Uterus (tissue), 4 donors: ENCODE results near the gene ZNF609. TPM values are rescaled to one million over a fixed set of nuclear protein-coding genes. Genes with fewer than 3 reads are reported as not detected.
"Not testable (repeated sequence)": the region's sequence is repeated elsewhere in the genome, so short reads cannot be mapped to it uniquely, and the experiment has no call there.

ENCODE experiments used
- DNase-seq, 2 donors: peaks; one replicate each; pipeline ENCODE4 v3.0.0-alpha.2; 2019 to 2020
- H3K27ac ChIP-seq, 2 donors: fragments of 200-600 bp; sonication (generic); 1 replicate in 1 of 2; 2 replicates in 1 of 2; pipeline ENCODE4 v1.5.1; 2016 to 2018
- H3K27me3 ChIP-seq, 2 donors: fragments of 200-600 bp; sonication (generic); one replicate each; pipeline ENCODE4 v1.5.1; 2018 to 2019; ENCODE audit warnings: control low read depth in 1 of 2
- H3K36me3 ChIP-seq, 2 donors: fragments of 200-600 bp; sonication (generic); one replicate each; pipeline ENCODE4 v1.5.1; 2019; ENCODE audit warnings: control low read depth in 1 of 2
- H3K4me1 ChIP-seq, 2 donors: fragments of 200-600 bp; sonication (generic); one replicate each; pipeline ENCODE4 v1.5.1; 2018 to 2019; ENCODE audit warnings: control low read depth in 1 of 2
- H3K4me3 ChIP-seq, 2 donors: fragments of 200-600 bp; sonication (generic); 1 replicate in 1 of 2; 2 replicates in 1 of 2; pipeline ENCODE4 v1.5.1; 2018 to 2019; ENCODE audit warnings: mild to moderate bottlenecking in 1 of 2
- H3K9me3 ChIP-seq, 2 donors: fragments of 200-600 bp; sonication (generic); one replicate each; pipeline ENCODE4 v1.5.1; 2019; ENCODE audit warnings: control low read depth in 1 of 2
- CTCF ChIP-seq, 4 experiments: fragments of 200-600 bp in 2 of 4; fragments of 450-650 bp in 2 of 4; sonication (generic) in 2 of 4; IDR thresholded peaks; one replicate each; pipeline ENCODE4 v1.5.1; 2016 to 2019; ENCODE audit warnings: antibody characterized with exemption in 4 of 4, mild to moderate bottlenecking in 2 of 4, moderate library complexity in 1 of 4
- POLR2A ChIP-seq, 2 donors: fragments of 450-650 bp; IDR thresholded peaks; one replicate each; pipeline ENCODE4 v1.6.1; 2016; ENCODE audit warnings: antibody characterized with exemption in 2 of 2, mild to moderate bottlenecking in 1 of 2, moderate library complexity in 1 of 2
- intact Hi-C: fragments of 100-400 bp; cut with DNase I; formaldehyde crosslinking; loops from one replicate; pipeline ENCODE4 v1.15.1; 2023; ENCODE audit warnings: low total_unique reads
- total RNA-seq, 4 donors: library from RNA; depleted of rRNA in 3 of 4; stranded (reverse); fragments of >200 nt in 3 of 4; gene quantifications; one replicate each; pipeline versions ENCODE4 v1.1.0 to v1.2.4, GENCODE V29; 2014 to 2023
- donor health status: DM: yes; HTN: yes; CAD: no.

The ZNF609 gene
- total RNA-seq, 4 donors from 2014 or later = 12.4 to 59.6 (median 26.1) TPM

GRCh38 chr15:64586259-64586870, 126.0 kb downstream of the ZNF609 start:
- DNase-seq = no peak
- TF ChIP-seq CTCF (IDR thresholded peaks at IDR 0.05) (no peak), POLR2A (IDR thresholded peaks at IDR 0.05) (no peak)
- intact Hi-C loops = no loop called here

GRCh38 chr15:64586984-64587383, 126.6 kb downstream of the ZNF609 start:
- Histone ChIP-seq H3K36me3 (no peaks in the 10 kb centered on the region), H3K4me1 (peaks cover 0 to 3% of the 10 kb centered on the region in 2 donors), H3K27me3 (no peaks in the 10 kb centered on the region), H3K4me3 (no peak overlapping the region), H3K9me3 (no peaks in the 10 kb centered on the region), H3K27ac (no peak overlapping the region)
- intact Hi-C loops = no loop called here
- TF ChIP-seq POLR2A (IDR thresholded peaks at IDR 0.05) = no peak
- no peak for TF ChIP-seq CTCF (IDR thresholded peaks at IDR 0.05)
- DNase-seq = no peak

More at GRCh38 chr15:64586259-64586870, 126.0 kb downstream of the ZNF609 start:
- H3K27me3 ChIP-seq = no peaks in the 10 kb centered on the region
- no peaks in the 10 kb centered on the region for H3K36me3 ChIP-seq
- H3K4me3 ChIP-seq = no peak overlapping the region
- peaks cover 0 to 3% of the 10 kb centered on the region in 2 donors for H3K4me1 ChIP-seq
- no peak overlapping the region for H3K27ac ChIP-seq
- H3K9me3 ChIP-seq = no peaks in the 10 kb centered on the region

GRCh38 chr15:64589435-64590084, 129.2 kb downstream of the ZNF609 start:
- DNase-seq = no peak
- H3K27me3 ChIP-seq = no peaks in the 10 kb centered on the region
- intact Hi-C loops = no loop called here
- TF ChIP-seq POLR2A (IDR thresholded peaks at IDR 0.05) = no peak
- H3K4me1 ChIP-seq = peaks cover 0 to 3% of the 10 kb centered on the region in 2 donors
- H3K4me3 ChIP-seq = no peak overlapping the region
- no peaks in the 10 kb centered on the region for H3K9me3 ChIP-seq
- H3K36me3 ChIP-seq = no peaks in the 10 kb centered on the region
- no peak overlapping the region for H3K27ac ChIP-seq

- H3K27me3 ChIP-seq, H3K36me3 ChIP-seq, H3K27ac ChIP-seq, intact Hi-C loops, H3K9me3 ChIP-seq, H3K4me1 ChIP-seq, H3K4me3 ChIP-seq, DNase-seq: not testable (repeated sequence)
Measured at GRCh38 chr15:64592845-64593244, 132.5 kb downstream of the ZNF609 start.

- Histone ChIP-seq H3K9me3 (no peaks in the 10 kb centered on the region), H3K27me3 (no peaks in the 10 kb centered on the region), H3K4me1 (peaks cover 0 to 5% of the 10 kb centered on the region in 2 donors), H3K36me3 (no peaks in the 10 kb centered on the region), H3K27ac (peak overlapping the region; percentile 52 to 60), H3K4me3 (no peak overlapping the region)
- TF ChIP-seq POLR2A (IDR thresholded peaks at IDR 0.05) (no peak), CTCF (IDR thresholded peaks at IDR 0.05) (no peak)
- intact Hi-C loops = no loop called here
- DNase-seq = peak in 1 of 2 donors; percentile 20
Measured at GRCh38 chr15:64596701-64597476, 136.5 kb downstream of the ZNF609 start.

- H3K9me3 ChIP-seq = no peaks in the 10 kb centered on the region
- H3K27ac ChIP-seq = peak overlapping the region; percentile 52 to 60
- H3K36me3 ChIP-seq = no peaks in the 10 kb centered on the region
- H3K4me1 ChIP-seq = peaks cover 0 to 5% of the 10 kb centered on the region in 2 donors
- no peak for TF ChIP-seq POLR2A (IDR thresholded peaks at IDR 0.05)
- no peak for TF ChIP-seq CTCF (IDR thresholded peaks at IDR 0.05)
- DNase-seq = no peak
- intact Hi-C loops = no loop called here
- no peak overlapping the region for H3K4me3 ChIP-seq
- no peaks in the 10 kb centered on the region for H3K27me3 ChIP-seq
Measured at GRCh38 chr15:64597477-64597822, 137.1 kb downstream of the ZNF609 start.
